Hematopoietic multipotent progenitor cell treated with erythropoietin and hydrocortisone succinate and interleukin-3 and kit ligand, for 15 days (in vitro differentiated cells): ENCODE data around the gene CNOT3.
"Not testable (repeated sequence)": the region's sequence is repeated elsewhere in the genome, so short reads cannot be mapped to it uniquely, and the experiment has no call there.

Source experiments
- DNase-seq: peaks from one replicate; pipeline ENCODE4 v3.0.0-alpha.2; 2015; ENCODE audit warnings: low spot score

CNOT3 gene

DNA sequence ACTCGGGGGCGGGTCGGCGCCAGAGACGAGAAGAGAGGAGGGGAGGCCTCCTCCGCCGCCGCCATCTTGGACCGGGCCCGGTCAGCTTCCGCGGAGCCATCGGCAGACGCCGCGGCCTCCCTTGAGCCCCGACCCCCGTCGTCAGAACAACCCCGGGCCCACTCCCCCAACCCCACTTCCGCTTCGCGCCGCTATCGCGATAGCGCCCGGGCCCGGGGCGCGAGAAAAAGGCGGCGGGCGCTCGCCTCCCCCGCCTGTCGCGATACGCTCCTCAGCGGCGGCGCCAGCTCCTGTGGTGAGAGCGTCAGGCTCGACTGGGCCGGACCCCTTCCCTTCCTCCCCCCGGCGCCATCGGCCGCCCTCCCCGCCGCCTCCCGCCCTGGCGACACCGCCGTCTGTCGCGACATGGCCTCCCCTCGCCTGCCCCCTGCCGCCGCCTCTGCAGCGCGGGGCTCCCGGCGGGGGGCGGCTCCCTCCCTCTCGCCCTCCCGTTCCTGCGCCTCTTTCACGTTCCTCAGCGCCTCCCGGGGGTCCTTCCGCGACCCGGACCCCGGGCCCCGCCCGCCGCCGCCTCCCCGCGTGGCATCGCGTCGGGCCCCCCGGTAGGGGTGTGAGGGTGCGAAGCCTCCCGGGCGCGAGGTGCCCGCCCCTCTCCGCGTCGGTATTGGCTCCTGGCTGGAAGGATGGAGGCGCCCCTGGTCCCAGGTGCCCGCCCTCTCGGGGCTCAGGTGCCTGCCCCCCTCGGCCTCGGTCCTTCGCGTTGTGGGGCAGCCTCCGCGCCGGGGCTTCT is at the start of gene CNOT3:
Gene CNOT3 (plus strand): TSS at position 64 of the 790 bp plus-strand sequence. CDS start 5,217 bp downstream, outside the sequence.
- no peak for DNase-seq

DNA sequence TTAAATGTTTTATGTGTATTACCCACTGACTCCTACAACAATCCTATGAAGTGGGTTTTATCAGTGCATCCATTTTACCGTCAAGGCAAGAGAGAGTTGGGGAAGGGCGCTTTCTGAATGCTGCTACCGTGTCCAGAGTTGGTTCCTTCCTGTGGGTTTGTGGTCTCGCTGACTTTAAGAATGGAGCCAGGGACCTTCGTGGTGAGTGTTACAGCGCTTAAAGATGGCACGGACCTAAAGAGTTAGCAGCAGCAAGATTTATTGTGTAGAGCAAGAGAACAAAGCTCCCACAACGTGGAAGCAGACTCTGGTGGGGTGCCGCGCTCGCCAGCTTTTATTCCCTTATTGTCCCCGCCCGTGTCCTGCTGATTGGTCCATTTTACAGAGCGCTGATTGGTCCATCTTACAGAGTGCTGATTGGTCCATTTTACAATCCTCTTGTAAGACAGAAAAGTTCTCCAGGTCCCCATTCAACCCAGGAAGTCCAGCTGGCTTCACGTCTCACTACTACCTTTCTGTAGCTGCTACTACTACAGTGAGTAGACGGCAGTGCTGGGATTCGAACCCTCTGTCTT is 43.0 kb upstream of the CNOT3 start:
- no peak for DNase-seq

DNA sequence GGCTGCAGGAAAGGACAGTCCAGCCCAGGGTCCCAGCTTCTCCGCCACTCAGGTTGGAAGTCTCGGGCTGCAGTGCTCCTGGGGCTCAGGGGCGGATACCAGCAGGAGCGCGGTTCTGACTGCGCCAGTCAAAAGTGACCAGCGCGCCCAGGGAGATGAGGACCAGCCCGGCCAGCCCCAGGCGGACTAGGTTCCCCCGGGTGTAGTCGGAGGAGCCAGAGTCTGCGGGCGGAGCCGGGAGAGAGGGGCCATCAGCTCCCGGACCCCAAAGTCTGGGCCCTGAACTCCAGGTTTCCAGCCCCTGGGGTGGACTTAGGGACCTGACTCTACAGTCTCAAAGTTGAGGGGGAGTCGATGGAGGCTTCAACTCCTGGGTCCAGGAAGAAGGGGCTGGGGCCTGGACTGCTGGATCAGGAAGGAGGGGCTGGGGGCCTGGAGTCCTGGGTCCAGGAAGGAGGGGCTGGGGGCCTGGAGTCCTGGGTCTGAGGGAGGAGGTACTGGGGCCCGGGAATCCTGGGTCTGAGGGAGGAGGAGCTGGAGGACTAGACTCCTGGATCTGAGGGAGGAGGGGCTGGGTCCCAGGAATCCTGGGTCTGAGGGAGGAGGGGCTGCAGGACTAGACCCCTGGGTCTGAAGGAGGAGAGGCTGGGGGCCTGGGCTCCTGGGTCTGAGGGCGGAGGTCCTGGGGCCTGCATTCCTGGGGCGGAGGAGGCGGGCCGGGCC is 42.3 kb upstream of the CNOT3 start:
- DNase-seq = no peak

DNA sequence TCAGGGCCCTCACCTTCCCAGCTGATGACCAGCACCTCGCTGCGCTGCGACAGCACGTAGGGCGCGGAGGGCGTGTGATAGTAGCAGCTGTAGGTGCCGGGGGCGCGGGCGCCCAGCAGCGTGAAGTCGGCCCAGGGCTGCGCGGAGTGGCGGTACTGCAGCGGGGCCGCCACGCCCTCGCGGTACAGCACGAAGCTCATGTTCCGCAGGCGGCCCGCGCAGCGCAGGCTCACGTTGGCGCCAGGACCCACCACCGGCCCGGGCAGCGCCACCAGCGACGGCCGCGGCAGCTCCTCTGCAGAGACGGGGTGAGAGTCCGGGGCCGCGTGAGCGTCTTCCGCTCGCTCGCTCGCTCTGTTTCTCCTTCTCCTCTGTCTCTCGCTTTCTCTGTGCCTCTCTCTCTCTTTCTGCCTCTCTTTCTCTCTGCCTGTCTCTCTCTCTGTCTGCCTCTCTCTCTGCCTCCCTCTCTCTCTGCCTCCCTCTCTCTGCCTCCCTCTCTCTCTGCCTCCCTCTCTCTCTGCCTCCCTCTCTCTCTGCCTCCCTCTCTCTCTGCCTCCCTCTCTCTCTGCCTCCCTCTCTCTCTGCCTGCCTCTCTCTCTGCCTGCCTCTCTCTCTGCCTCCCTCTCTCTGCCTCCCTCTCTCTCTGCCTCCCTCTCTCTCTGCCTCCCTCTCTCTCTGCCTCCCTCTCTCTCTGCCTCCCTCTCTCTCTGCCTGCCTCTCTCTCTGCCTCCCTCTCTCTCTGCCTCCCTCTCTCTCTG is 41.5 kb upstream of the CNOT3 start:
- not testable (repeated sequence) for DNase-seq

DNA sequence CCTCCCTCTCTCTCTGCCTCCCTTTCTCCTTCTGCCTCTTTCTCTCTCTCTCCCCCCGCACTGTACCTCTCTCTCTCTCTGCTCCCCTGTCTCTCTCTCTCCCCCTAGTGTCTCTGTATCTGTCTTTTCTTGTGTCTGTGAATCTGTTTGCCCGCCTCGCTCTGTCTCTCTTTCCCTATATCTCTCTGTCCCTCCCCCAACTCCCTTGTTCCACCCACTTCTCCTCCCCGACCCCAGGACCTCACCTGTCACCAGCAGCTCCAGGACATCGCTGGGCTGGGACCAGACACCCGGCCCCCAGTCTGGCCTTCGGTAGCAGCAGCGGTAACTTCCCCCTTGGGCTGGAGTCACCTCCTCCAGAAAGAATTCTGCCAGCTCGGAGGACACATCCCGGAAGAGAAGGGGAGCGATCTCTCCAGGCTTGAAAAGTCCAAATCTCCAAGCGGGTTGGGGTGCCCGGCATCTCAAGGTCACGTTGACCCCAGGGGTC is 40.9 kb upstream of the CNOT3 start:
- DNase-seq = no peak

DNA sequence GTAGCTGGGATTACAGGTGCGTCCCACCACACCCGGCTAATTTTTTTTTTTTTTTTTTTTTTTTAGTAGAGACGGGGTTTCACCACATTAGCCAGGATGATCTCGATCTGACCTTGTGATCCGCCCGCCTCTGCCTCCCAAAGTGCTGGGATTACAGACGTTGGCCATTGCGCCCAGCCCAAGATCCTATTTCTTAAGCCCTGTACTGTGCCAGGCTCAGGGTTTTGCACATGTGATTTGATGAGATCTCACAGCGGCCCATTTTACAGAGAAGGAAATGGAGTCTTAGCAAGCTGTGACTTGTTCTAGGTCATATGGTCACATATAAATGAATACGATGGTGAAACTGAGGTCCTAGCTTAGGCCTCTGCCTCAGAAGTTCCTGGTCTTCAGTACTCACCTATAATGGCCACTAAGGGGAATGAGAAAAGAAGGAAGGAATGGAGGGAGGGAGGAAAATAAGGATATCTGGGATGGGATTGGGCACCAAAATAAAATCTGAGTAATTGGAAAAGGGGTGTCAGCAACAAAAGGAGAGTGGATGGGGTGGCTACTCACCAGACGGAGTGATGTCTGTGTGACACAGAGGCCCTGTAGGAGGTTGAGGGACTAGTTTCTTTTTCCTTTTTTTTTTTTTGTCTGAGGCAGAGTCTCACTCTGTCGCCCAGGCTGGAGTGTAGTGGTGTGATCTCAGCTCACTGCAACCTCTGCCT is 38.2 kb upstream of the CNOT3 start:
- no peak for DNase-seq

DNA sequence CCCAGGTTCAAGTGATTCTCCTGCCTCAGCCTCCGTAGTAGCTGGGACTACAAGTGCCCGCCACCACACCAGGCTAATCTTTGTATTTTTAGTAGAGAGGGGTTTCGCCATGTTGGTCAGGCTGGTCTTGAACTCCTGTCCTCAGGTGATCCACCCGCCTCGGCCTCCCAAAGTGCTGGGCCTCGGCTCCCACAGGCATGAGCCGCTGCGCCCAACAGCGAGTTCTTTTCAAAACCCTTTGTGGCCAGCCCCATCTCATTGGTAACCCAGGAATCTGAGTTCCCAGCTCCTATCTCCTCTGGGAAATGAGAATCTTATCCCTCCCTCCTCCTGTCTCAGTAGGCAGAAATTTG is 37.7 kb upstream of the CNOT3 start:
- DNase-seq = not testable (repeated sequence)

DNA sequence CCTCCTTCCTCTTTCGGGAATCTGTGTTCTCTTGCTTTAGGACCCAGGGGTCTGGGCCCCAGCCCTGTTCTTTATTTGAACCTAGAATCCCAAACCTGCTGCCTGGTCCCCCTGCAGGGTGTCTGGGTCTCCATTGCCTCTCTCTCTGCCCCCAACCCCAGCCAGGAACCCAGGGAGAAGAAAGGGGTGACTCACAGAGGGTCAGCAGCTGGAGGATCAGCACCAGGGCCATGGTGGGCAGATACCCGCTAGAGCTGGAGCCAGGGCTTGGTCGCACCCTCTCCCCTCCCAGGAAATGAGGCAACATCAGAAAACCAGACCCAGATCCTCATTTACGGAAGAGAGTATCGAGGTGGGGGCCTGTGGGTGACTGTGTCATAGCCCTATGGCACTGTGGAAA is 37.0 kb upstream of the CNOT3 start, which contains the start of gene OSCAR:
Gene OSCAR (minus strand): TSS at position 243 of the 400 bp plus-strand sequence. CDS start 11 bp downstream, at position 232.
- no peak for DNase-seq

DNA sequence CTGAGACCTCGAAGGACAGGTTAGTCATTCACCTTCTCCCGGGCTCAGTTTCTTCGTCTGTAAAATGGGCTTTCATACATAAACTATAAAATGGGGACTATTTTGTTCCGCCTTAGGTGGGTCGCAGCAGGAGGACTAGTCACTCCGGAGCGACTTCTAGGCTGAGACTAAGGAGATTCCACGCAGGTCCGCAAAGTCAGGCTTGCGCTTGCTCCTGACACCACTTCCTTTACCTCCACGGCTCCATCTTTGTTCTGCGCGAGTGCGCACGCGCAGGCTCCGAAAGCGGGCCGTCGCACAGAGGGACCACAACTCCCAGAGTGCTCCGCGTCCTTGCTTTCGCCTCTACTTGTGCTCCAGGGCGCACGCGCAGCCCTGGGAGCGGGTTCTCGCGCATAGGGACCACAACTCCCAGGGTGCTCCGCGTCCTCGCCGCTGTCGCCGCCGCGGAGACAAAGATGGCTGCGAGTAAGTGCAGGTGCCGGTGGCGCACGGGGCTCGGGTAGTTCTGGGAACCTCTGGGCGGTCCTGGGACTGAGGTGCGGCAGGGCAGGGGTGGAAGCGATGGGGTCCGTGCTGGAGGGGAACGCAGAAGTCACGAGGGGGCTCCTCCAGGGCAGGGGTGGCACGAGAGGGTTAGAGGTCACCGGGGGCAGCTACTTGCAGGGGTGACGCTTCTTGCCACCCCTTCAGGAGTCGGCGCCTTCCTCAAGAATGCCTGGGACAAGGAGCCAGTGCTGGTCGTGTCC is 35.0 kb upstream of the CNOT3 start, which contains the start of gene NDUFA3:
Gene NDUFA3 (plus strand): TSS at position 435 of the 749 bp plus-strand sequence. CDS start 24 bp downstream, at position 459.
- peak; percentile 99 for DNase-seq

DNA sequence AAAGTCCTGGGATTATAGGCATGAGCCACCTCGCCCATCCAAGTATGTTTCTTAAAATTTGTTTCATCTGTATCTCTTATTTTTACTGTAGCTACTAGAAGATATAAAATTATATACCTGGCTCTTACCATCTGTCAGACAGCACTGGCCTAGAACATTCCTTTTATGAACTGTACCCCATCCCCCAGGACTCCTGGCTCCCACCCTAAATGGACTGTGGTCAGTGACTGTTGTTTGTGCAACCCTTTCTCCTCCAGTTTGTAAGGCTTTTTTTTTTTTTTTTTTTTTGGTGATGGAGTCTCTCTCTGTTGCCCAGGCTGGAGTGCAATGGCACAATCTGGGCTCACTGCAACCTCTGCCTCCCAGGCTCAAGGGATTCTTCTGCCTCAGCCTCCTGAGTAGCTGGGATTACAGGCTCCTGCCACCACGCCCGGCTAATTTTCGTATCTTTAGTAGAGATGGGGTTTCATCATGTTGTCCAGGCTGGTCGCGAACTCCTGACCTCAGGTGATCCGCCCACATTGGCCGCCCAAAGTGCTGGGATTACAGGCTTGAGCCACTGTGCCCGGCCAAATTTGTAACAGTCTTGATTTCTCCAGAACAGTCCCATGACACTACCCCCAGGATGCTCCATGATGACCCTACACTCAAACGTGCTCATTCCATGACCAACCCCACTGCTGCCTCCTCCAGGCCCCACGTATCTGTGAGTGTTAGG is 32.4 kb upstream of the CNOT3 start:
- no peak for DNase-seq

DNA sequence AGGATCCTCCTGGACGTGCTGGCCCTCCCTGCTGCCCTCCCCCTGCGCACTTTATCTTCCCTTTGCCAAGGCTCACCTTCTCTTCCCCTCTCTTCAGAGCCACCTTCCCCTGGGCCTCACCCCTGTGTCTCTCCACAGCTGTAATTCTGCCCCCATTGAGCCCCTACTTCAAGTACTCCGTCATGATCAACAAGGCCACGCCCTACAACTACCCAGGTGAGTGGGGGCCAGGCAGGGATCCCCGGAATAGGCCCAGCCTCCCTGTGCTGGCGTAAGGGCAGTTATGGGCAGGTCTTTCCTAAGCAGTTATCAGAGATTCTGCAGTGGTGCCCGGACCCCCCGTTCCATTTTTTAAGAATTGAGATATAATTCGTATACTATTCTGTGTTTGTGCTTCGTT is 31.8 kb upstream of the CNOT3 start:
- DNase-seq = no peak

DNA sequence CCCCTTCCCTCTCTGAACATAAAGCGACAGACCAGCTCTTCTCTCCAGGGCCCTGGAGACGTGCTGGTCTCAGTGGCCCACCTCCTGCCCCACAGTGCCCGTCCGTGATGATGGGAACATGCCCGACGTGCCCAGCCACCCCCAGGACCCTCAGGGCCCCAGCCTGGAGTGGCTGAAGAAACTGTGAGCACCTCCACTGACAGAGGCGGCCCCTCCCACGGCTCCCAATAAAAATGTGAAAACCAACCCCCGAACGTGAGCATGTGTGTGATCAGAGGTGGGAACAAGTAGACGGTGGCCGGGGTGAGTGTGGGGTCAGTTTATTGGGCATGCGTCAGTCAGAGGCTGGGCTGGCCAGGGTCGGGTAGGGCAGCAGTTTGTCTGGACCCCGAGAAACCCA is 30.8 kb upstream of the CNOT3 start:
- DNase-seq = no peak

DNA sequence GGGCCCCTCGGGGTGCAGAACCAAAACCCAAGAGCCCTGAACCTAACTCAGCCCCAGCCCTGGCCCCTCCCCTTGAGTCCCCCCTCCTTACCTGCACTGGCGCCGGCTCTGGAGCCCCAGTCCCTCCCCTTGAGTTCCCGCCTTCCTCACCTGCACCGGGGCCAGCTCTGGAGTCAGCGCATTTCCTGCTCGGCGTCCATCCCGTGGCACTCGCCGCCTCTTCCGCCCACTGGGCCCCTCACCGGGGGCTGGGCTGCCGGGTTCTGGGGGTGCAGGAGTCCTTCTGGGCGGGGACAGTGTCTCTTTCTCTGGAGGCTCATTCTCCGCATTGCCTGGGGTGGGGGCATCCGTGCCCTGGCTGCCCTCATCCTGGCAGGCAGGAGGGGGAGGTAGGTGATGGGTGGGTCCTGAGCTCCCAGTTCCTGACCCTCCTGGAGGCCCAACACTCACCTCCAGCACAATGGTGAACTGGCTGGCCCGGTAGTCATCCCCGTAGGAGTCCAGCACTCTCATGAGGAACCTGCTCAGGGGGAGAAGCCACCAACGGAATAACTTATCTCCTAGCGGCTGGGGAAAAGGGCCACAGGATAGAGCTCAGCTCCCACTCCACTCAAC is 29.6 kb upstream of the CNOT3 start:
- DNase-seq = no peak

DNA sequence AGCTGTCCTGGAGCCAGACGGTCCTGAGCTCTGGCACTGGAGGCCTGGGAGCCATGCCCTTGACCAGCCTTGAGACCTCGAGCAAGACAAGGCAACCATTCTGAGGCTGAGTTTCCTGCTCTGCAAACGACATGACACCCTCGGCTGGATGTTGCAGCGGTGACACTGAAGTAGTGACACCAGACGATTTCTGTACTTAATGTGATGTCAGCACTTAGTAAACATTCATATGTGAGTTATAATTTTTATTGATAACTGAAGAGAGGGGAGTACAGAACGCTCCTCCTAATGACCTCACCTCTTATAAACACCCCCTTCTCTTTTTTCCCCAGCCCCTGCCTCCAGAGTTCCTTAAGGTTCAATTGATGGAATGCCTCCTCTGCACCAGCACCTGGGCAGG is 29.1 kb upstream of the CNOT3 start:
- no peak for DNase-seq

DNA sequence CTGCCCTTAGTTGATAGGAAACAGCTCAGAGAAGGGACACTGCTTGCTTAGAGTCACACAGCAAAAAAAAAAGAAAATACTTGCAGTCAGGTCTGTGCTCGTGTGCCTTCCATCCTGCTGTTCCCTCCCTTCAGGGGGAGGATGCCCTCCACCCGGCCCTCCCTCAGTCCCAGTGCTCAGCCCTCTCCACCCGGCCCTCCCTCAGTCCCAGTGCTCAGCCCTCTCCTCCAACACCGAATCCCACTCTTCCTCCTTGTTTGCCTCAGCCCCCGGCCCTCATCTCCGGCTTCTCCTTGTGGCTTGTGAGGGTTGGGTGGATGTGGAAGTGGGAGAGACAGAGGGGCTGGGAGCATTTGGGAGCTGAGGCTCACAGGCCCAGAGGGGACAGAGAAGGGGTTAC is 27.9 kb upstream of the CNOT3 start:
- DNase-seq = no peak

DNA sequence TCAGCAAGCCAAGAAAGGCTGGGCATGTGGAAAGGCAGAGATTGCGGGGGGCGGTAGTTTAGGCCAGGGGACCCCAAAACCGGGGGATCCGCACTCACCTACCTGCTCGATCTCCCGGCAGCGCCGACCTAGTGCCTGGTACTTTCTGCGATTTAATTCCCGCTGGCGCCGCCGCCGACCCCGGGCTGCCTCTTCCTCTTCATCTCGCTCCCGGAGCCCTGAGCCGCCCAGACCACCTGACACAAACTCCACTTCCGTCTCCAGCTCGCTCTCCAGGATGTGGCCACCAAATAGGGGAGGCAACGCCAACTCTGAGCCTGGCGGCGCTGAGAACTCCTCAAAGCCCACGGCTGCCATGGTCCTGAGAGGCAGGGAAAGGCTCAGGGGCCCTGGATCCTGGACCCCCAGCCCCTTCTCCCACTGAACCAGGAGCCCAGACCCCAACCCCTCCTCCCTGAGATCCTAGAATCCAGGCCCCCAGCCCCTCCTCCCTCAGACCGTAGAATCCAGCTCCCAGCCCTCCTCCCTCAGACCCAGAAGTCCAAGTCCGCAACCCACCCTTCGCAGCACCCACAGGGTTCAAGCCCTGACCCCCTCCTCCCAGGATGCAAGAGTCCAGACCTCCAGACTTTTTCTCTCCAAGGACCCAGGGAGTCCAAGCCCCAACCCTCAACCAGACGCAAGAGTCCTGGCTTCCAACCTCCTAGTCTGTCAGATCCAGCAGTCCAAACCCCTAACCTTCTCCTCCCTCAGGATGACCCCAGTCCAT is 23.0 kb upstream of the CNOT3 start:
- no peak for DNase-seq

DNA sequence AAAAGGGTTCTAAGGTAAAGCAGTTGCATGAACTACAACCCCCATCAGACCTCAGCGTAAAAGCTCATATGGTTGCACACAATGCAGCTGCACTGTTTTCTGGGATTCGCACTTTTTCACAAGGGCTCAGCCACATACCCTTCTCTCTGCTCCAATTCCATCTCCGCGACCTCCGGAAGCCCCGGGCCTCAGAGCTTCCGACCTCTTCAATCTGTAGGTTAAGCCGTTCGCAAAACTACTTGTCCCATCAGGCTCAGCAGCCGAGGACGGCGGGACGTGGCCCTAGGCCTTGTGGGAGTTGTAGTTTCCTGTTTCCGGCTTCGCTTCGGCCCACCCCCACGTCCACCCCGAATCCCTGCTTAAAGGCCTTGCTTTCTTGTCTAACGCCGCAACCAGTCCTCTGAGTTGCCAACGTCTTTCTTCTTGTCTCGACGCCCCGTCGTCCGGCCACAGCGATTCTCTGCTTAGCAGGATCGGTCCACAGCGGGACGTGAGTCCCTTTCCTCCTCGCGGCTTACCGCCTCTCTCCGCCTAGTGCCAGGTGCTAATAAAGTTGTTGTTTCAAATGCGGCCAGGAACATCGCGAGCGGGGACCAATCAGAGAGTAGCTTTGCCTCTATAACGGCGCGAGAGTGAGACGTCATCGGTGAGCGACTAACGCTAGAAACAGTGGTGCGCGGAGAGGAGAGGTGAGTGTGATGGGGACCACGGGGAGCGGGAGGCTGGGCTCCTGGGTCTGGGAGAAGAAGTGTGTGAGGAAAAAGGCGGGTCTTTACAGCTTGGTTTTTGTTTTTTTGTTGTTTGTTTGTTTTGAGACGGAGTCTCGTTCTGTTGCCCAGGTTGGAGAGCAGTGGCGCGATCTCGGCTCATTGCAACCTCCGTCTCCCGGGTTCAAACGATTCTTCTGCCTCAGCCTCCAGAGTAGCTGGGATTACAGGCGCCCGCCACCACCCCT is 22.2 kb upstream of the CNOT3 start, which contains the start of the genes PRPF31 and TFPT:
Gene PRPF31 (plus strand): TSS at position 646 of the 955 bp plus-strand sequence. CDS start 2,525 bp downstream, outside the sequence.
Gene TFPT (minus strand): TSS at position 549 of the 955 bp plus-strand sequence. CDS start 388 bp downstream, at position 161.
- DNase-seq = peak; percentile 99
